Astrocyte of the cerebellum (primary cell): ENCODE data around the gene PERCC1.

Experiments
- DNase-seq: peaks from one replicate; pipeline ENCODE4 v3.0.0-alpha.2; 2011; ENCODE audit warnings: low read depth
- H3K4me3 ChIP-seq: 2 replicates; pipeline ENCODE4 v1.5.1; 2011; ENCODE audit warnings: mild to moderate bottlenecking, low read depth, low read length, moderate library complexity
- CTCF ChIP-seq: IDR thresholded peaks from 2 replicates; pipeline ENCODE4 v1.5.1; 2012; ENCODE audit warnings: low read length, low read depth, moderate library complexity, mild to moderate bottlenecking; ENCODE audit errors: missing control alignments
- in situ Hi-C: cut with HindIII; loops from 2 replicates; pipeline ENCODE4 v1.10.0; 2017; ENCODE audit warnings: low sequenced_read_pairs

PERCC1 gene

GRCh38 chr16:1471569-1472194, 40.8 kb downstream of the PERCC1 start:
- no peak for DNase-seq
- in situ Hi-C loops: no loop called here
- no peak for TF ChIP-seq CTCF
- H3K4me3 ChIP-seq: no peak overlapping the region

DNA sequence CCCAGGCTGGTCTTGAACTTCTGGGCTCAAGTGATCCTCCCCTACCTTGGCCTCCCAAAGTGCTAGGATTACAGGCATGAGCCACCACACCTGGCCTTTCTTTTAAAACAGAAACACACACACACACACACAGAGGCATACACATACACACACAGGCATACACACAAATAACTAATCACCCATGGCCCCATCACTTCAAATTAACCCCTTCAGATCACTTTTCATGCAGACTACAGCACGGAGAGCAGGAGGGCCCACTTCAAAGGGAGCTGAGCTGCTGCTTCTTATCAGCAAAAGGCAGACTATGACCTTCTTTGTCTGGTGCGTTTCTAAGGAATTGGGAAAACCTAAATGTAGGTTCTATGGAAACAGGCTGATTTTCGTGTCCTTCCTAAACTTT, 42.1 kb downstream of the PERCC1 start:
- in situ Hi-C loops: no loop called here
- no peak for DNase-seq
- no peak for TF ChIP-seq CTCF
- H3K4me3 ChIP-seq: no peak overlapping the region

- in situ Hi-C loops: no loop called here
- DNase-seq: no peak
- no peak for TF ChIP-seq CTCF
Observed at GRCh38 chr16:1474082-1474795, 43.4 kb downstream of the PERCC1 start.

DNA sequence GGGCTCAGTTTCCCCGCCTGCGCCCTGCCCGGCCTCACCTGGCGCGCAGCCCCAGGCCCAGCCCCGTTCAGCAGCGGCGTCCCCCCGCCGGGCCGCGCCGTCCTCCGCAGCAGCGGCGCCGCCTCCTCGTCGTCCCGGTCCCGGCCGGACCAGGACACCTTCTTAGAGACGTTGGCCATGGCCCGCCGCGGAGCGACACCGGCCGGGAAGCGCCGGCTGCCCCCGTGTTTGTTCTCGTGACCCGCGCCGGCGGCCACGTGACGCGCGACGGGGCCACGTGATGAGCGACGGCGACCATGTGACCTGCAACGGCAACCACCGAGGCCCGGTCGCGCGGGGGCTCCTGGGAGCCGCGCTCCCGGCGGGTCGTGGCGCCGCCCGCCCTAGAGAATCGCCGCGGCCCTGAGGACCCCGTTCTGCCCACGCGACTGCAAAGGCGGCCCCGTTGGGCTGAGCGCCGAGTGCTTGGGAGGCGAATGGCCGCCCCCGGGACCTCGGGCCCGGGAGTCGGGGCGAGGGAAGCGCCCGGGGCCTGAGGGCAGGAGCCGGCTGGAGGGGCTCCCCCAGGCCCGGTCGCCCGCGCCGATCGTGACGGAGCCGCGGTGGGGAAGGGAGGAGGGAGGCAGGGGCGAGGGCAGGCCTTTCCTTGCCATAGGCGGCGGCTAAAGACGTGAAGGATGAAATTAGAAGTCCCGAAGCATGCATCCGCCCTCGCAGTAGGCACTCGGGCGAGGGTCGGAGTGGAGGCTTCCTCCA, 44.1 kb downstream of the PERCC1 start, which contains the start of gene CLCN7:
TSS of gene CLCN7 (minus strand) at position 233 of the 756 bp plus-strand sequence. CDS start at position 179, 54 bp downstream.
- H3K4me3 ChIP-seq: peak within 1 kb of the TSS; percentile 70
- TF ChIP-seq CTCF: no peak
- in situ Hi-C loops: loop anchor here (25.0 kb wide), 1 partner anchor 88 kb away; no protein-coding TSS in a partner anchor
- peak; percentile 56 for DNase-seq

More at GRCh38 chr16:1474082-1474795, 43.4 kb downstream of the PERCC1 start:
- H3K4me3 ChIP-seq: peak overlapping the region; percentile 70

DNA sequence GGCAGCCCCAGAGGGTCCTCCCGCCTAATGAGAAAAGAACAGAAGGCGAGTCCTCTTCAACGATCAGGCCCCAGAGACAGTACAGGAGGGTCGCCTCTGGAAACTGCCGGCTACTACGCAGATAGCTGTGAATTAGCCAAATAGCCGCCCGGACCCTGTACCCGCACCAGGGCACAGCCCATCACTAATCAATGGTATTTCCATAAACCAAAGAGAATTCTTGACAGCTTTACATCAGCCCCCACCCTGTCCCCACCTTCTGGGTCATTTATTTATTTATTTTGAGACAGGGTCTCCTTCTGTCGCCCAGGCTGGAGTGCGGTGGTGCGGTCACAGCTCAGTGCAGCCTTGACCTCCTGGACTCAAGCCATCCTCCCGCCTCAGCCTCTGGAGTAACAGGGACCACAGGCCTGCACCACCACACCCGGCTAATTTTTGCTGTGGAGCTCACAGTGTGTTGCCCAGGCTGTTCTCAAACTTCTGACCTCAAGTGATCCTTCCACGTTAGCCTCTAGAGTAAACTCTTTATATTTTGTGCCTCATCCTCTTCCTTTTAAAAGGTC, 44.8 kb downstream of the PERCC1 start:
- in situ Hi-C loops: loop anchor here (25.0 kb wide), 1 partner anchor 88 kb away; no protein-coding TSS in a partner anchor

More for the DNA sequence above, 44.8 kb downstream of the PERCC1 start:
- no peak for TF ChIP-seq CTCF
- H3K4me3 ChIP-seq: peak overlapping the region; percentile 70
- no peak for DNase-seq
